ENCODE measurements around the gene ITPK1. TPM values are rescaled to one million over a fixed set of nuclear protein-coding genes. Genes with fewer than 3 reads are reported as not detected.

The ITPK1 gene
- total RNA-seq, 1 experiment from 2014 or later = 25.9 TPM

GRCh38 chr14:93044121-93044520, 71.6 kb downstream of the ITPK1 start:
- ChIA-PET POLR2A (no interaction called here), CTCF (no interaction called here)
- intact Hi-C loops (cut with micrococcal nuclease; ENCODE audit: unreplicated experiment) = no loop called here
- Histone ChIP-seq H3K4me1 (ENCODE audit: control insufficient read depth, insufficient read depth, low read length) (0 out of 2 replicates have a peak, but pooled peaks cover 3% of the 10 kb centered on the region), H3K27ac (ENCODE audit: low read length) (no peak overlapping the region), H3K27me3 (ENCODE audit: control insufficient read depth, insufficient read depth, low read length) (no peaks in the 10 kb centered on the region), H3K9me3 (ENCODE audit: control insufficient read depth, insufficient read depth, low read depth, low read length) (no peaks in the 10 kb centered on the region), H3K4me3 (ENCODE audit: low read depth in 2 of 2, low read length in 2 of 2) (no peak overlapping the region), H3K36me3 (ENCODE audit: control insufficient read depth, insufficient read depth, low read length) (no peaks in the 10 kb centered on the region)
- TF ChIP-seq CTCF (IDR thresholded peaks at IDR 0.05) (no peak), TCF7L2 (IDR thresholded peaks at IDR 0.05; ENCODE audit: low read depth, low read length) (no peak), POLR2AphosphoS5 (IDR thresholded peaks at IDR 0.05; ENCODE audit: low read depth, low read length) (no peak), SIN3A (IDR thresholded peaks at IDR 0.05; ENCODE audit: borderline replicate concordance, insufficient read depth, low read depth, low read length) (no peak), REST (IDR thresholded peaks at IDR 0.05; ENCODE audit: insufficient read depth in 1 of 2, low read depth in 2 of 2, low read length in 1 of 2) (no peak)
- ATAC-seq (no peak), DNase-seq (ENCODE audit: low read depth, low spot score) (no peak)
- in situ Hi-C loops (cut with HindIII; ENCODE audit: low pct_unique_long_range_greater_than_20kb, low sequenced_read_pairs) = no loop called here
- no TSS peak for BruUV-seq (replicated peaks)

- ATAC-seq = peak; percentile 72; the same call in 1 of the 2 replicates
- Histone ChIP-seq H3K9me3 (ENCODE audit: control insufficient read depth, insufficient read depth, low read depth, low read length) (no peaks in the 10 kb centered on the region), H3K4me1 (ENCODE audit: control insufficient read depth, insufficient read depth, low read length) (0 out of 2 replicates have a peak, but pooled peaks cover 3% of the 10 kb centered on the region), H3K27ac (ENCODE audit: low read length) (no peak overlapping the region), H3K36me3 (ENCODE audit: control insufficient read depth, insufficient read depth, low read length) (no peaks in the 10 kb centered on the region), H3K4me3 (ENCODE audit: low read depth in 2 of 2, low read length in 2 of 2) (no peak overlapping the region), H3K27me3 (ENCODE audit: control insufficient read depth, insufficient read depth, low read length) (no peaks in the 10 kb centered on the region)
- in situ Hi-C loops (cut with HindIII; ENCODE audit: low pct_unique_long_range_greater_than_20kb, low sequenced_read_pairs) = no loop called here
- POLR2A ChIA-PET = no interaction called here
- CTCF ChIA-PET = no interaction called here
- DNase-seq (ENCODE audit: low read depth, low spot score) = no peak
- BruUV-seq (replicated peaks) = no TSS peak
- intact Hi-C loops (cut with micrococcal nuclease; ENCODE audit: unreplicated experiment) = no loop called here
- TF ChIP-seq POLR2AphosphoS5 (IDR thresholded peaks at IDR 0.05; ENCODE audit: low read depth, low read length) (no peak), REST (IDR thresholded peaks at IDR 0.05; ENCODE audit: insufficient read depth in 1 of 2, low read depth in 2 of 2, low read length in 1 of 2) (no peak), TCF7L2 (IDR thresholded peaks at IDR 0.05; ENCODE audit: low read depth, low read length) (no peak), CTCF (IDR thresholded peaks at IDR 0.05) (no peak), SIN3A (IDR thresholded peaks at IDR 0.05; ENCODE audit: borderline replicate concordance, insufficient read depth, low read depth, low read length) (no peak)
Observed at GRCh38 chr14:93042968-93043940, 72.5 kb downstream of the ITPK1 start.

All from Panc1 (cell line).